H1 (cell line): Measurements from ENCODE around the gene MORC2. TPM values are rescaled to one million over a fixed set of nuclear protein-coding genes. Genes with fewer than 3 reads are reported as not detected.

ENCODE experiments used
- CTCF ChIA-PET: fragments of 300-600 bp; sonication (Branson Sonifier 250); formaldehyde crosslinking; loops from one replicate; lab custom pipeline; 2021; ENCODE audit not compliant: partially characterized antibody; lab: Charles Lee
- POLR2A ChIA-PET: fragments of 300-600 bp; sonication (Branson Sonifier 250); formaldehyde crosslinking; loops from one replicate; lab custom pipeline; 2021; ENCODE audit warnings: inconsistent platforms; ENCODE audit not compliant: partially characterized antibody; lab: Charles Lee
- DNase-seq, 2 experiments: peaks; one replicate each; pipeline versions ENCODE4 v3.0.0 to v3.0.0-alpha.2; 2010 to 2022; ENCODE audit warnings: low spot score in 2 of 2, low read depth in 1 of 2, mixed read lengths in 1 of 2
- FAIRE-seq: peaks from 2 replicates; lab custom pipeline; 2011; peaks lifted over from hg19 to GRCh38; lab: Jason Lieb, UNC
- H2AFZ ChIP-seq: 2 replicates; pipeline ENCODE4 v1.8.1; 2012; ENCODE audit warnings: low read length, inconsistent platforms
- H2AK5ac ChIP-seq: 2 replicates; pipeline ENCODE4 v1.6.1; 2013; ENCODE audit warnings: low read depth, low read length
- H2BK120ac ChIP-seq: replicated peaks from 2 replicates; pipeline ENCODE3; 2013; ENCODE audit warnings: low read depth, low read length, inconsistent platforms
- H2BK12ac ChIP-seq: 2 replicates; pipeline ENCODE4 v1.6.1; 2013; ENCODE audit warnings: low read depth, low read length
- H2BK15ac ChIP-seq: 2 replicates; pipeline ENCODE4 v1.6.1; 2013; ENCODE audit warnings: low read length
- H2BK20ac ChIP-seq: 2 replicates; pipeline ENCODE4 v1.6.1; 2013; ENCODE audit warnings: low read length
- H2BK5ac ChIP-seq: 2 replicates; pipeline ENCODE4 v1.6.1; 2013; ENCODE audit warnings: low read depth, low read length
- H3K14ac ChIP-seq: 2 replicates; pipeline ENCODE4 v1.6.1; 2013; ENCODE audit warnings: inconsistent platforms; ENCODE audit not compliant: insufficient read length
- H3K18ac ChIP-seq: 2 replicates; pipeline ENCODE4 v1.6.1; 2013; ENCODE audit warnings: low read length; ENCODE audit errors: extremely low read depth
- H3K23ac ChIP-seq: 2 replicates; pipeline ENCODE4 v1.6.1; 2013; ENCODE audit warnings: inconsistent platforms; ENCODE audit not compliant: insufficient read length
- H3K23me2 ChIP-seq: 2 replicates; pipeline ENCODE4 v1.6.1; 2013; ENCODE audit warnings: low read depth, low read length
- H3K27ac ChIP-seq: 2 replicates; pipeline ENCODE4 v1.6.1; 2011; ENCODE audit warnings: low read depth, low read length, inconsistent platforms
- H3K27me3 ChIP-seq, 4 experiments: replicated peaks in 1 of 4; 1 replicate in 1 of 4; 2 replicates in 3 of 4; pipeline versions ENCODE4 v1.6.1 to v1.8.1; 2011 to 2013; ENCODE audit warnings: low read length in 3 of 4, mild to moderate bottlenecking in 3 of 4, inconsistent platforms in 2 of 4, mixed read lengths in 2 of 4, moderate library complexity in 1 of 4; ENCODE audit not compliant: control insufficient read depth in 3 of 4, insufficient read depth in 3 of 4; ENCODE audit errors: extremely low read depth in 1 of 4
- H3K36me3 ChIP-seq, 4 experiments: 2 replicates each; pipeline versions ENCODE4 v1.6.1 to v1.8.1; 2011 to 2013; ENCODE audit warnings: mild to moderate bottlenecking in 4 of 4, low read length in 3 of 4, moderate library complexity in 2 of 4, control low read depth in 1 of 4, inconsistent platforms in 1 of 4; ENCODE audit not compliant: insufficient read depth in 4 of 4, control insufficient read depth in 2 of 4
- H3K4ac ChIP-seq: replicated peaks from 2 replicates; pipeline ENCODE3; 2013; ENCODE audit warnings: low read length, low read depth, mixed read lengths, inconsistent platforms; ENCODE audit not compliant: insufficient read length
- H3K4me1 ChIP-seq, 4 experiments: replicated peaks in 1 of 4; 1 replicate in 1 of 4; 2 replicates in 3 of 4; pipeline versions ENCODE4 v1.6.1 to v1.8.1; 2011 to 2013; ENCODE audit warnings: low read length in 3 of 4, inconsistent platforms in 2 of 4, mixed read lengths in 1 of 4; ENCODE audit not compliant: insufficient read depth in 4 of 4, control insufficient read depth in 3 of 4
- H3K4me2 ChIP-seq, 2 experiments: 2 replicates each; pipeline versions ENCODE4 v1.6.1 to v1.8.1; 2011 to 2013; ENCODE audit warnings: low read depth in 2 of 2, low read length in 2 of 2, control low read depth in 1 of 2, inconsistent platforms in 1 of 2, mild to moderate bottlenecking in 1 of 2; ENCODE audit not compliant: insufficient read depth in 1 of 2
- H3K4me3 ChIP-seq, 4 experiments: fragments of 200-600, 300-600 bp in 1 of 4; sonication (generic), shearing (Covaris generic), sonication (Bioruptor Twin) in 1 of 4; 2 replicates each; pipeline versions ENCODE4 v1.5.1 to v1.8.1; 2011 to 2016; ENCODE audit warnings: low read length in 4 of 4, low read depth in 3 of 4, control low read depth in 2 of 4, inconsistent platforms in 2 of 4, mild to moderate bottlenecking in 2 of 4, mixed read lengths in 1 of 4, moderate library complexity in 1 of 4; ENCODE audit not compliant: insufficient read depth in 2 of 4; ENCODE audit errors: extremely low read depth in 1 of 4
- H3K56ac ChIP-seq: replicated peaks from 2 replicates; pipeline ENCODE3; 2013; ENCODE audit warnings: low read depth, mild to moderate bottlenecking, mixed read lengths, low read length, inconsistent platforms; ENCODE audit not compliant: insufficient read length
- H3K79me1 ChIP-seq: 2 replicates; pipeline ENCODE4 v1.6.1; 2013; ENCODE audit warnings: low read depth, low read length, control low read depth
- H3K79me2 ChIP-seq, 2 experiments: 2 replicates each; pipeline versions ENCODE4 v1.6.1 to v1.8.1; 2012 to 2013; ENCODE audit warnings: low read length in 2 of 2, mild to moderate bottlenecking in 2 of 2, inconsistent platforms in 1 of 2; ENCODE audit not compliant: insufficient read depth in 2 of 2, control insufficient read depth in 1 of 2
- H3K9ac ChIP-seq, 4 experiments: replicated peaks in 1 of 4; 1 replicate in 1 of 4; 2 replicates in 3 of 4; pipeline versions ENCODE4 v1.6.1 to v1.8.1; 2011 to 2013; ENCODE audit warnings: low read depth in 3 of 4, low read length in 3 of 4, control low read depth in 2 of 4, mild to moderate bottlenecking in 2 of 4, moderate library complexity in 2 of 4, inconsistent platforms in 1 of 4; ENCODE audit errors: extremely low read depth in 1 of 4
- H3K9me3 ChIP-seq, 2 experiments: 2 replicates each; pipeline versions ENCODE4 v1.6.1 to v1.8.1; 2012 to 2013; ENCODE audit warnings: mild to moderate bottlenecking in 2 of 2, moderate library complexity in 2 of 2, control low read depth in 1 of 2, inconsistent platforms in 1 of 2, low read depth in 1 of 2, low read length in 1 of 2, mixed read lengths in 1 of 2; ENCODE audit not compliant: insufficient read depth in 2 of 2
- H4K20me1 ChIP-seq, 2 experiments: replicated peaks in 1 of 2; 2 replicates each; pipeline versions ENCODE3 to v1.8.1; 2011 to 2013; ENCODE audit warnings: inconsistent platforms in 2 of 2, low read length in 2 of 2, mild to moderate bottlenecking in 1 of 2; ENCODE audit not compliant: insufficient read depth in 2 of 2, control insufficient read depth in 1 of 2
- H4K5ac ChIP-seq: 2 replicates; pipeline ENCODE4 v1.6.1; 2013; ENCODE audit warnings: low read length, low read depth, mixed read lengths, inconsistent platforms; ENCODE audit not compliant: insufficient read length
- H4K8ac ChIP-seq: 2 replicates; pipeline ENCODE4 v1.8.0; 2013; ENCODE audit warnings: mild to moderate bottlenecking, moderate library complexity, low read length, inconsistent platforms; ENCODE audit not compliant: insufficient read depth; ENCODE audit errors: extremely low read depth
- H4K91ac ChIP-seq: replicated peaks from 2 replicates; pipeline ENCODE3; 2013; ENCODE audit warnings: low read length, mixed read lengths, inconsistent platforms; ENCODE audit not compliant: insufficient read length
- ASH2L ChIP-seq: fragments of 200-600, 300-600 bp; sonication (generic); IDR thresholded peaks from one replicate; pipeline ENCODE4 v1.7.1; 2017; ENCODE audit warnings: low read length
- ATF3 ChIP-seq: IDR thresholded peaks from 2 replicates; pipeline ENCODE4 v1.6.1; 2011; ENCODE audit warnings: low read depth, mild to moderate bottlenecking, low read length; ENCODE audit not compliant: insufficient read depth
- BCL11A ChIP-seq, 2 experiments: IDR thresholded peaks; one replicate each; pipeline ENCODE4 v1.6.1; 2011; ENCODE audit warnings: low read depth in 2 of 2, low read length in 2 of 2, mild to moderate bottlenecking in 2 of 2
- BRCA1 ChIP-seq: IDR thresholded peaks from 2 replicates; pipeline ENCODE4 v1.6.1; 2012; ENCODE audit warnings: low read depth, low read length, improper control_type of control experiment
- CBX8 ChIP-seq: fragments of 300-800, 300-1000 bp; sonication (generic); IDR thresholded peaks from 2 replicates; pipeline ENCODE4 v1.7.1; 2016; ENCODE audit warnings: low read depth, low read length, borderline replicate concordance
- CEBPB ChIP-seq: IDR thresholded peaks from 2 replicates; pipeline ENCODE4 v1.6.1; 2012; ENCODE audit warnings: low read depth, low read length
- E2F6 ChIP-seq: IDR thresholded peaks from 2 replicates; pipeline ENCODE4 v1.6.1; 2012; ENCODE audit warnings: inconsistent platforms
- EP300 ChIP-seq, 2 experiments: IDR thresholded peaks; 1 replicate in 1 of 2; 2 replicates in 1 of 2; pipeline ENCODE4 v1.6.1; 2011 to 2012; ENCODE audit warnings: low read depth in 2 of 2, low read length in 2 of 2, mild to moderate bottlenecking in 2 of 2, borderline replicate concordance in 1 of 2, inconsistent platforms in 1 of 2, moderate library complexity in 1 of 2
- MAX ChIP-seq: IDR thresholded peaks from 2 replicates; pipeline ENCODE4 v1.6.1; 2012; ENCODE audit warnings: inconsistent platforms
- NANOG ChIP-seq: IDR thresholded peaks from 2 replicates; pipeline ENCODE4 v1.6.1; 2011; ENCODE audit warnings: low read length, low read depth, mild to moderate bottlenecking, inconsistent platforms; ENCODE audit not compliant: insufficient read depth, poor library complexity, severe bottlenecking
- PHF8 ChIP-seq: fragments of 200-600 bp; sonication (generic); conservative IDR thresholded peaks from 2 replicates; pipeline ENCODE4 v1.7.1; 2012; ENCODE audit warnings: low read depth, mild to moderate bottlenecking, inconsistent platforms, low read length, moderate library complexity
- SP1 ChIP-seq: IDR thresholded peaks from 2 replicates; pipeline ENCODE4 v1.6.1; 2011; ENCODE audit warnings: low read depth, low read length
- YY1 ChIP-seq: IDR thresholded peaks from 2 replicates; pipeline ENCODE4 v1.6.1; 2011; ENCODE audit warnings: low read depth, mild to moderate bottlenecking, low read length
- WGBS, 2 experiments: shearing (Covaris generic) in 1 of 2; methylation state at CpG; one replicate each; pipeline versions ENCODE4 v1.1.6 to v1.1.7; 2013 to 2015; ENCODE audit warnings: low lambda C conversion rate in 2 of 2, mixed read lengths in 2 of 2, inconsistent platforms in 1 of 2, low coverage in 1 of 2, missing lambda C conversion rate in 1 of 2; ENCODE audit not compliant: insufficient replicate concordance in 2 of 2, insufficient coverage in 1 of 2, insufficient read length in 1 of 2; ENCODE audit errors: extremely low coverage in 1 of 2, missing lambda C conversion rate in 1 of 2; 5-methylcytosine and 5-hydroxymethylcytosine counted together
- polyA plus RNA-seq, 7 experiments: library from polyadenylated mRNA; depleted of rRNA in 3 of 7; stranded (reverse) in 5 of 7; unstranded in 2 of 7; fragments of >200 nt in 5 of 7; fragments of 200-250 nt in 2 of 7; gene quantifications; 1 replicate in 5 of 7; 2 replicates in 1 of 7; 4 replicates in 1 of 7; pipeline versions ENCODE4 v1.2.1 to v1.2.3, GENCODE V29; 2011 to 2013; ENCODE audit warnings: missing spikeins in 2 of 7, mixed read lengths in 2 of 7
- total RNA-seq: library from RNA; stranded (reverse); fragmentation: NEBNext Ultra II Directional; extraction: Animal tissue kit (Norgen Biotek cat#: 25700); gene quantifications from 2 replicates; pipeline ENCODE4 v1.2.1, GENCODE V29; 2021

The MORC2 gene
- total and polyA plus RNA-seq, 2 of the 8 experiments (the other 6 are each of a cell fraction or from before 2014, with no cell fraction given): 15.4 to 68.0 TPM

GRCh38 chr22:30945653-30946052 lies 22.9 kb downstream of the MORC2 start:
- Histone ChIP-seq H3K4me2 (no peak overlapping the region), H2AK5ac (no peak overlapping the region), H3K56ac (no peak overlapping the region), H4K5ac (no peak overlapping the region), H2BK12ac (no peak overlapping the region), H2BK5ac (no peak overlapping the region), H3K4ac (no peak overlapping the region), H3K9ac (no peak overlapping the region), H4K20me1 (peaks cover 6 to 20% of the 10 kb centered on the region in 2 experiments), H4K8ac (no peak overlapping the region), H3K36me3 (peaks cover 62 to 95% (median 91%) of the 10 kb centered on the region in 4 experiments), H3K23me2 (no peaks in the 10 kb centered on the region), H3K27me3 (no peaks in the 10 kb centered on the region), H2BK120ac (no peak overlapping the region), H3K9me3 (no peaks in the 10 kb centered on the region), H3K4me1 (no peaks in the 10 kb centered on the region), H3K4me3 (no peak overlapping the region), H3K23ac (no peak overlapping the region), H3K27ac (no peak overlapping the region), H3K79me2 (no peaks in the 10 kb centered on the region), H3K14ac (no peak overlapping the region), H3K18ac (no peak overlapping the region), H2BK15ac (no peak overlapping the region), H2BK20ac (no peak overlapping the region), H2AFZ (no peak overlapping the region), H3K79me1 (peaks cover 4% of the 10 kb centered on the region; the same call in 1 of the 2 replicates), H4K91ac (no peak overlapping the region)
- WGBS, 2 experiments: 97% methylated on average over 2 of the region's 2 CpGs; no CpG with 5 or more reads in 1 of the 2 experiments
- no peak for DNase-seq
- FAIRE-seq: no peak
- POLR2A ChIA-PET: interaction anchor here (0.7 to 2.4 kb wide), 9 partner anchors 8 to 138 kb away, joined by 3 to 12 read pairs (median 4); partner anchors contain the start of genes MORC2 and TUG1
- CTCF ChIA-PET: interaction anchor here (0.7 to 2.6 kb wide), 10 partner anchors 9 to 327 kb away, joined by 3 to 7 read pairs (median 4); no protein-coding TSS in a partner anchor
- no peak for TF ChIP-seq MAX
- TF ChIP-seq NANOG: no peak
- TF ChIP-seq CBX8: no peak
- no peak for TF ChIP-seq EP300 (IDR thresholded peaks at IDR 0.05; ENCODE audit: borderline replicate concordance in 1 of 2, low read depth in 2 of 2, low read length in 2 of 2)
- no peak for TF ChIP-seq PHF8
- no peak for TF ChIP-seq SP1
- no peak for TF ChIP-seq E2F6
- no peak for TF ChIP-seq BRCA1
- no peak for TF ChIP-seq BCL11A (IDR thresholded peaks at IDR 0.05; ENCODE audit: low read depth in 2 of 2, low read length in 2 of 2)
- no peak for TF ChIP-seq YY1
- no peak for TF ChIP-seq ASH2L
- TF ChIP-seq ATF3: no peak
- TF ChIP-seq CEBPB: no peak
